Panc1 (cell line): ENCODE measurements around the gene MBNL2.

ENCODE experiments used
- POLR2AphosphoS5 ChIP-seq: IDR thresholded peaks from 2 replicates; pipeline ENCODE4 v1.6.1; 2012; ENCODE audit warnings: mild to moderate bottlenecking, low read depth, low read length, moderate library complexity
- SIN3A ChIP-seq: IDR thresholded peaks from 2 replicates; pipeline ENCODE4 v1.6.1; 2012; ENCODE audit warnings: low read depth, mild to moderate bottlenecking, low read length, moderate library complexity, borderline replicate concordance; ENCODE audit not compliant: insufficient read depth
- TCF7L2 ChIP-seq: IDR thresholded peaks from 2 replicates; pipeline ENCODE4 v1.6.1; 2011; ENCODE audit warnings: mild to moderate bottlenecking, low read depth, low read length, inconsistent platforms
- TF ChIP-seq, protein P1 (sequence below): fragments of 450-650 bp; IDR thresholded peaks from 2 replicates; pipeline ENCODE4 v1.5.1; 2017; ENCODE audit warnings: mild to moderate bottlenecking

DNA sequence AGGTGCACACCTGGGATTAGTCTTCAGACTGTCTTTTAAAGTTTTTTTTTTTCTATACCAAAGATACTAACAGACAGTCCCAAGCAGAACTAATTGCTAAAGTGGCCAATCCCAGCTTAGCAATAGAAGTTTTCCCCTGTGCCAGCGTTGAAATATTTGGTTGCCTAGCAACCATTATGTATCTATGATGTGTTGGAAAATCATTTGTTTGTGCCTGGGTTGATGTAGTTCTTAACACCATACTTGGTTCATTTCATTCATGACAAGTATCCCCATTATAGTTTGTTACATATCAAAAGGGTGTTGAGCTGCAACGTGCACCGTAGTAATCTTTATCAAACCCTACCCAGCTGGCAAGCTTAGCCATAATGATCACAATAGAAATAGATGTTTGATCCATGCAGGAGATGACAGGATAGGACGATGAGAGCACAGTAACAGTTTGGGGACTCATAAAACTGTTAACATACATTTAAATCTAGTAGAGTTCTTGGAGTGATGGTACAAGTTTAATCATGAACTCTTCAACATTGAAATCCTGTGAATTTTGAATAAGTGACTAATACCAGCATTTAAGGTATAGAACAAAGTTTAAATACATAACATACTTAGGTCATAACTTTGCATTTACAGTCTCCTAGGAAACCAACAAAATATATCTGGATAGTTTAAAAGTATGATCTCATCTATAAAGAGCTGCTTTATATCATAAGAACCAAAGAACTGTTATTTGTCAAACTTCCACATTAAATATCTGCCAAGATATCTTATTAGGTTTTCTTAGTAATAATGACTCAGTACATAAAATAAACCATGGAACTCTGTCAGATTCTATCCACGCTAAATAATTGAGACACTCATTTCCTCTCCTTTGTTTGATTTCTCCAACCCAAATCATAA lies 73.4 kb downstream of the MBNL2 start:
- TF ChIP-seq, protein P1, sequence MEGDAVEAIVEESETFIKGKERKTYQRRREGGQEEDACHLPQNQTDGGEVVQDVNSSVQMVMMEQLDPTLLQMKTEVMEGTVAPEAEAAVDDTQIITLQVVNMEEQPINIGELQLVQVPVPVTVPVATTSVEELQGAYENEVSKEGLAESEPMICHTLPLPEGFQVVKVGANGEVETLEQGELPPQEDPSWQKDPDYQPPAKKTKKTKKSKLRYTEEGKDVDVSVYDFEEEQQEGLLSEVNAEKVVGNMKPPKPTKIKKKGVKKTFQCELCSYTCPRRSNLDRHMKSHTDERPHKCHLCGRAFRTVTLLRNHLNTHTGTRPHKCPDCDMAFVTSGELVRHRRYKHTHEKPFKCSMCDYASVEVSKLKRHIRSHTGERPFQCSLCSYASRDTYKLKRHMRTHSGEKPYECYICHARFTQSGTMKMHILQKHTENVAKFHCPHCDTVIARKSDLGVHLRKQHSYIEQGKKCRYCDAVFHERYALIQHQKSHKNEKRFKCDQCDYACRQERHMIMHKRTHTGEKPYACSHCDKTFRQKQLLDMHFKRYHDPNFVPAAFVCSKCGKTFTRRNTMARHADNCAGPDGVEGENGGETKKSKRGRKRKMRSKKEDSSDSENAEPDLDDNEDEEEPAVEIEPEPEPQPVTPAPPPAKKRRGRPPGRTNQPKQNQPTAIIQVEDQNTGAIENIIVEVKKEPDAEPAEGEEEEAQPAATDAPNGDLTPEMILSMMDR, result no peak
- TF ChIP-seq POLR2AphosphoS5 (no peak; the same call in 1 of the 2 replicates), SIN3A (no peak), TCF7L2 (no peak)
